ENCODE results near the gene TMEM229A. TPM values are rescaled to one million over a fixed set of nuclear protein-coding genes. Genes with fewer than 3 reads are reported as not detected.

Gene TMEM229A
- not detected in 2 replicates for total RNA-seq

GRCh38 chr7:124032369-124033094 is at the start of gene TMEM229A:
TMEM229A (minus strand) TSS chr7:124033067; CDS start chr7:124033003, 64 bp downstream.

Other genes starting within 250 kb of the TMEM229A start
- not detected in 2 replicates for gene HYAL4, start 187.9 kb downstream of the TMEM229A start, total RNA-seq
- not detected in 2 replicates for gene SPAM1, start 107.8 kb downstream of the TMEM229A start, total RNA-seq